Measurements from ENCODE around the gene NPAS2. TPM values are rescaled to one million over a fixed set of nuclear protein-coding genes. Genes with fewer than 3 reads are reported as not detected.
A peak's percentile ranks its signal among the peaks of the same experiment; 100 is the strongest.

Gene NPAS2
- polyA plus RNA-seq, 1 of the 3 experiments (the other 2 are of a cell fraction), result 58.5 TPM

DNA sequence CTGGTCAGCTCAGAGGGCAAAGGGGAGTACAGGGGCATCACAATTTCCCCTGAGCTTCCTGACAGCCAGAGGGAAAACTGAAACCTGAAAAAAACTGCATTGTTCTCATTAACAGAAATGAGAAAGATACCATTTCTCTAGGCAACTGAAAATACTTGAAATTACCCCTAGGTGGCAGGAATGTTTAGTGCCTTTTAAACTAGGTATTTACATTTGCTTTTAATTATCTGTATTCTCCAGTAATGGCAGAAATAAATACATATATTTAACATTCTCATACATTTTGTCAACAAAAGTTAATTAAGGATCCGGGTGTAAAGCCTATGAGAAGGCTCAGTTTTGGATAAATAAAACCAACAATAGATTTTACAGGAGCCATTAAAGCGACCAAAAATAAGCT, 216.6 kb downstream of the NPAS2 start:
- Histone ChIP-seq H3K36me3 (replicated peaks in 1 of 2; ENCODE audit: control insufficient read depth in 1 of 2, insufficient read depth in 2 of 2, low read length in 1 of 2) (peaks cover 0 to 4% of the 10 kb centered on the region in 2 experiments), H3K4me3 (ENCODE audit: low read depth in 2 of 2, low read length in 1 of 2) (no peak overlapping the region), H3K27ac (ENCODE audit: low read depth in 2 of 2, low read length in 1 of 2) (no peak overlapping the region), H2AFZ (ENCODE audit: low read depth) (no peak overlapping the region), H3K4me2 (no peak overlapping the region), H3K9me3 (no peaks in the 10 kb centered on the region), H3K9ac (no peak overlapping the region), H4K20me1 (ENCODE audit: insufficient read depth) (no peaks in the 10 kb centered on the region), H3K79me2 (ENCODE audit: insufficient read depth) (no peaks in the 10 kb centered on the region), H3F3A (replicated peaks; ENCODE audit: insufficient read depth) (no peaks in the 10 kb centered on the region), H3K9me2 (no peaks in the 10 kb centered on the region), H3K27me3 (ENCODE audit: insufficient read depth) (no peaks in the 10 kb centered on the region), H3K4me1 (ENCODE audit: control insufficient read depth in 1 of 2, insufficient read depth in 2 of 2, low read depth in 1 of 2, low read length in 1 of 2) (peaks cover 0 to 15% of the 10 kb centered on the region in 2 experiments; a peak in 2 of 4 replicates)
- DNase-seq, result peak; percentile 62
- peak; percentile 74 for TF ChIP-seq TCF12 (IDR thresholded peaks at IDR 0.05)
- peak; percentile 60 for TF ChIP-seq SMC3 (IDR thresholded peaks at IDR 0.05; ENCODE audit: low read depth, low read length)
- peak; percentile 79 for TF ChIP-seq RAD21 (IDR thresholded peaks at IDR 0.05; ENCODE audit: low read length)
- TF ChIP-seq, protein P1, sequence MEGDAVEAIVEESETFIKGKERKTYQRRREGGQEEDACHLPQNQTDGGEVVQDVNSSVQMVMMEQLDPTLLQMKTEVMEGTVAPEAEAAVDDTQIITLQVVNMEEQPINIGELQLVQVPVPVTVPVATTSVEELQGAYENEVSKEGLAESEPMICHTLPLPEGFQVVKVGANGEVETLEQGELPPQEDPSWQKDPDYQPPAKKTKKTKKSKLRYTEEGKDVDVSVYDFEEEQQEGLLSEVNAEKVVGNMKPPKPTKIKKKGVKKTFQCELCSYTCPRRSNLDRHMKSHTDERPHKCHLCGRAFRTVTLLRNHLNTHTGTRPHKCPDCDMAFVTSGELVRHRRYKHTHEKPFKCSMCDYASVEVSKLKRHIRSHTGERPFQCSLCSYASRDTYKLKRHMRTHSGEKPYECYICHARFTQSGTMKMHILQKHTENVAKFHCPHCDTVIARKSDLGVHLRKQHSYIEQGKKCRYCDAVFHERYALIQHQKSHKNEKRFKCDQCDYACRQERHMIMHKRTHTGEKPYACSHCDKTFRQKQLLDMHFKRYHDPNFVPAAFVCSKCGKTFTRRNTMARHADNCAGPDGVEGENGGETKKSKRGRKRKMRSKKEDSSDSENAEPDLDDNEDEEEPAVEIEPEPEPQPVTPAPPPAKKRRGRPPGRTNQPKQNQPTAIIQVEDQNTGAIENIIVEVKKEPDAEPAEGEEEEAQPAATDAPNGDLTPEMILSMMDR (IDR thresholded peaks at IDR 0.05), result peak; percentile 69
- no peak for TF ChIP-seq GATA2 (CRISPR knock-in tag; IDR thresholded peaks at IDR 0.05)
- ChIA-PET CTCF (interaction anchor here (0.6 to 4.7 kb wide), 40 partner anchors 8 to 217 kb away, joined by 3 to 99 read pairs (median 6); partner anchors contain the start of gene TBC1D8), POLR2A (interaction anchor here (1.6 kb wide), 1 partner anchor 114 kb away, joined by 4 read pairs; no protein-coding TSS in a partner anchor)
- WGBS (ENCODE audit: low lambda C conversion rate), result 46% methylated on average over 2 of the region's 2 CpGs

DNA sequence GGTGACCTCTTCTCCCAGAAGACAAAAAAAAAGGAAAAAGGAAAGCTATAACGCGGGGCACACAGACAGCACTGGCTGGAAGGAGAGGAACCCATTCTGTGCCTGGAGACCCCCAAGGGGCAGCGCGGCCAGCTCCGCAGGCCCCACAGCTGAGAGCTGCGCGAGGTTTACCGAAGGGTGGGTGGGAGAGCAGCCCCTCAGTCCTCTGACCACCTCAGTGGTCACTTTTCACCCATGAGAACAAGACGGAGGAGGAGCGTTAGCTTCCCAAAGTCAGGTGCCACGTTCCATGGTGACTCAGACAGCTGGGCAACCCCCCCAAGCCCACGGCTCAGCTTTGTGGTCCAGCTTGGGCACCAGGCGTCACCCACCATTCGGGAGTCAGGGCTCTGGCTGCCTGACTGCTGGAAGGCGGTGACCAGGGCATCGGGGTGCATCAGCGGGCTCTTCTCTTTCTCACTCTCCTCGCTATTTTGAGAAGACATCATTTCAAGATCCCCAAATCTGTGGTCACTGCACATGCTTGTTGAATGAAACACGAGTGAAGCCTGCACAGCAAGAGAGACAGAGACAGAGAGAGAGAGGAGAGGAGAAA, 217.3 kb downstream of the NPAS2 start:
- Histone ChIP-seq H3K4me3 (ENCODE audit: low read depth in 2 of 2, low read length in 1 of 2) (no peak overlapping the region), H3K27ac (ENCODE audit: low read depth in 2 of 2, low read length in 1 of 2) (no peak overlapping the region), H3K4me2 (no peak overlapping the region), H3F3A (replicated peaks; ENCODE audit: insufficient read depth) (no peaks in the 10 kb centered on the region), H4K20me1 (ENCODE audit: insufficient read depth) (no peaks in the 10 kb centered on the region), H3K9me3 (no peaks in the 10 kb centered on the region), H3K4me1 (ENCODE audit: control insufficient read depth in 1 of 2, insufficient read depth in 2 of 2, low read depth in 1 of 2, low read length in 1 of 2) (peaks cover 0 to 18% of the 10 kb centered on the region in 2 experiments; a peak in 2 of 4 replicates), H3K9me2 (no peaks in the 10 kb centered on the region), H3K36me3 (replicated peaks in 1 of 2; ENCODE audit: control insufficient read depth in 1 of 2, insufficient read depth in 2 of 2, low read length in 1 of 2) (peaks cover 0 to 4% of the 10 kb centered on the region in 2 experiments), H3K9ac (no peak overlapping the region), H3K27me3 (ENCODE audit: insufficient read depth) (no peaks in the 10 kb centered on the region), H2AFZ (ENCODE audit: low read depth) (no peak overlapping the region), H3K79me2 (ENCODE audit: insufficient read depth) (no peaks in the 10 kb centered on the region)
- CTCF ChIA-PET, result interaction anchor here (0.6 to 4.7 kb wide), 39 partner anchors 9 to 216 kb away, joined by 3 to 99 read pairs (median 6); partner anchors contain the start of gene TBC1D8
- POLR2A ChIA-PET, result interaction anchor here (0.6 to 1.6 kb wide), 3 partner anchors 113 to 166 kb away, joined by 3 to 5 read pairs (median 4); no protein-coding TSS in a partner anchor
- DNase-seq, result no peak
- TF ChIP-seq, protein P2, sequence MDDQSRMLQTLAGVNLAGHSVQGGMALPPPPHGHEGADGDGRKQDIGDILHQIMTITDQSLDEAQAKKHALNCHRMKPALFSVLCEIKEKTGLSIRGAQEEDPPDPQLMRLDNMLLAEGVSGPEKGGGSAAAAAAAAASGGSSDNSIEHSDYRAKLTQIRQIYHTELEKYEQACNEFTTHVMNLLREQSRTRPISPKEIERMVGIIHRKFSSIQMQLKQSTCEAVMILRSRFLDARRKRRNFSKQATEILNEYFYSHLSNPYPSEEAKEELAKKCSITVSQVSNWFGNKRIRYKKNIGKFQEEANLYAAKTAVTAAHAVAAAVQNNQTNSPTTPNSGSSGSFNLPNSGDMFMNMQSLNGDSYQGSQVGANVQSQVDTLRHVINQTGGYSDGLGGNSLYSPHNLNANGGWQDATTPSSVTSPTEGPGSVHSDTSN (IDR thresholded peaks at IDR 0.05), result no peak
- TF ChIP-seq, protein P3, sequence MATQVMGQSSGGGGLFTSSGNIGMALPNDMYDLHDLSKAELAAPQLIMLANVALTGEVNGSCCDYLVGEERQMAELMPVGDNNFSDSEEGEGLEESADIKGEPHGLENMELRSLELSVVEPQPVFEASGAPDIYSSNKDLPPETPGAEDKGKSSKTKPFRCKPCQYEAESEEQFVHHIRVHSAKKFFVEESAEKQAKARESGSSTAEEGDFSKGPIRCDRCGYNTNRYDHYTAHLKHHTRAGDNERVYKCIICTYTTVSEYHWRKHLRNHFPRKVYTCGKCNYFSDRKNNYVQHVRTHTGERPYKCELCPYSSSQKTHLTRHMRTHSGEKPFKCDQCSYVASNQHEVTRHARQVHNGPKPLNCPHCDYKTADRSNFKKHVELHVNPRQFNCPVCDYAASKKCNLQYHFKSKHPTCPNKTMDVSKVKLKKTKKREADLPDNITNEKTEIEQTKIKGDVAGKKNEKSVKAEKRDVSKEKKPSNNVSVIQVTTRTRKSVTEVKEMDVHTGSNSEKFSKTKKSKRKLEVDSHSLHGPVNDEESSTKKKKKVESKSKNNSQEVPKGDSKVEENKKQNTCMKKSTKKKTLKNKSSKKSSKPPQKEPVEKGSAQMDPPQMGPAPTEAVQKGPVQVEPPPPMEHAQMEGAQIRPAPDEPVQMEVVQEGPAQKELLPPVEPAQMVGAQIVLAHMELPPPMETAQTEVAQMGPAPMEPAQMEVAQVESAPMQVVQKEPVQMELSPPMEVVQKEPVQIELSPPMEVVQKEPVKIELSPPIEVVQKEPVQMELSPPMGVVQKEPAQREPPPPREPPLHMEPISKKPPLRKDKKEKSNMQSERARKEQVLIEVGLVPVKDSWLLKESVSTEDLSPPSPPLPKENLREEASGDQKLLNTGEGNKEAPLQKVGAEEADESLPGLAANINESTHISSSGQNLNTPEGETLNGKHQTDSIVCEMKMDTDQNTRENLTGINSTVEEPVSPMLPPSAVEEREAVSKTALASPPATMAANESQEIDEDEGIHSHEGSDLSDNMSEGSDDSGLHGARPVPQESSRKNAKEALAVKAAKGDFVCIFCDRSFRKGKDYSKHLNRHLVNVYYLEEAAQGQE (IDR thresholded peaks at IDR 0.05; ENCODE audit: low read depth, low read length), result no peak
- TF ChIP-seq, protein P4, sequence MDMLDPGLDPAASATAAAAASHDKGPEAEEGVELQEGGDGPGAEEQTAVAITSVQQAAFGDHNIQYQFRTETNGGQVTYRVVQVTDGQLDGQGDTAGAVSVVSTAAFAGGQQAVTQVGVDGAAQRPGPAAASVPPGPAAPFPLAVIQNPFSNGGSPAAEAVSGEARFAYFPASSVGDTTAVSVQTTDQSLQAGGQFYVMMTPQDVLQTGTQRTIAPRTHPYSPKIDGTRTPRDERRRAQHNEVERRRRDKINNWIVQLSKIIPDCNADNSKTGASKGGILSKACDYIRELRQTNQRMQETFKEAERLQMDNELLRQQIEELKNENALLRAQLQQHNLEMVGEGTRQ (IDR thresholded peaks at IDR 0.05; ENCODE audit: borderline replicate concordance, low read depth, low read length), result no peak
- TF ChIP-seq RFX5 (IDR thresholded peaks at IDR 0.05; ENCODE audit: low read length), result no peak
- TF ChIP-seq FOXM1 (IDR thresholded peaks at IDR 0.05; ENCODE audit: low read depth), result no peak
- TF ChIP-seq TCF12 (IDR thresholded peaks at IDR 0.05), result no peak
- TF ChIP-seq RAD21 (IDR thresholded peaks at IDR 0.05; ENCODE audit: low read length), result no peak
- no peak for TF ChIP-seq FOXJ3 (CRISPR knock-in tag; IDR thresholded peaks at IDR 0.05)
- TF ChIP-seq MEF2A (IDR thresholded peaks at IDR 0.05; ENCODE audit: borderline replicate concordance, low read depth), result no peak
- no peak for TF ChIP-seq NRF1 (IDR thresholded peaks at IDR 0.05; ENCODE audit: low read depth, low read length)
- TF ChIP-seq POLR2AphosphoS5 (IDR thresholded peaks at IDR 0.05; ENCODE audit: low read depth, low read length), result no peak
- 92% methylated on average over 19 of the region's 19 CpGs for WGBS (ENCODE audit: low lambda C conversion rate)

All from SK-N-SH (cell line).